CD1c-positive myeloid dendritic cell (primary cell): Measurements from ENCODE around the gene ANKRD33B.

Experiments used
- DNase-seq: peaks from one replicate; pipeline ENCODE4 v3.0.0-alpha.2; 2016; ENCODE audit errors: extremely low spot score

Gene ANKRD33B

GRCh38 chr5:10578293-10578665, 14.4 kb downstream of the ANKRD33B start:
- DNase-seq = no peak

DNA sequence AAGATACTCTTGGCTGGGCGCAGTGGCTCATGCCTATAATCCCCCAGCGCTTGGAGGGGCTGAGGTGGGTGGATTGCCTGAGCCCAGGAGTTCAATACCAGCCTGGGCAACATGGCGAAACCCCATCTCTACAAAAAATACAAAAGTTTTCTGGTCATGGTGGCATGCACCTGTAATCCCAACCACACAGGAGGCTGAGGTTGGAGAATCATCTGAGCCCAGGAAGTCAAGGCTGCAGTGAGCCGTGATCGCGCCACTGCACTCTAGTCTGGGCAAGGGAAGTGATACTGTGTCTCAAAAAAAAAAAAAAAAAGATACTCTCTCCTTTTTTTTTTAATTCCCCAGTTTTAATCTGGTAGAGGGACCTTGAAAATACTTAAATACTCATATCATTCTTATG, 15.0 kb downstream of the ANKRD33B start:
- DNase-seq = peak; percentile 60

DNA sequence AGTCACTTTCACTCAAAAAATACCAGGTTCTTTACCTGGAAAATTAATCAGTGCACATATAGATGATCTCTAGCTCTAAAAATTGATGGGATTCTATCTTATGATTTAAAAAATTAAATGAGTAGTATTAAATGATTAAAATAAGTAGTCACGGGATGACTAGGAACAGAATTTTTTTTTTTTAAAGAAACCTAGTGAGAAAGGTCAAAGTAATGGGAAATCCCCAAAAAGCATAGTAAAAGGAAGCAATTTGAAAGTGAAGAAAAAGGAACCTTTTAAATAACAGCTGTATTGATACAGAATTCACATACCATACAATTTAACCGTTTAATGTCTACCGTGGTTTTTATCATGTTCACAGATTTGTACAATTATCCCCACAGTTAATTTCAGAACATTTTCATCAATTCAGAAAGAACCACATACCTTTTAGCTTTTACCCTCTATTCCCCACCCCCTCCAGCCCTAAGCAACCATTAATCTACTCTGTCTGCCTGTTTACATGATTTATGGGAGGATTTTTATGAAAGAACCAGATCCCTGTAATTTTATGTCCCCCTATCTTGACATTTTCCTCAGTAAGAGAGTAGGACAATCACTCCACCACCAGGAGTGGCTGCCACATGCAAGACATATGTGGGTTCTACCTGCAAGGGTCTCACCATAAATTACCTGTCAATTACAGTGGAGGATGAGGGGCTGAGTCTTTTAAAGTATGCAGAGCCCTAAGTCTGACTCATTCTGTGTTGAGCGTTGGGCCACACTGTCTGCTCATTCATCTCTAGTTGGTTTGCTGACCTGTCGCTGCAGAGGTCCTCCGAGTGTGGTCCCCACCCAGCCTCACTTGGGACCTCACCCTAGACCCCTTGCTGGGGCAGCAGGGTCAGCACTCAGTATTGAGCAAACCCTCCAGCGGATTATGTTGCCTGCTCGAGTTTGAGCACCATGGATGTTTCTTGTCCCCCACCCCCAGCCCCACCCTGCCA, 16.0 kb downstream of the ANKRD33B start:
- peak; percentile 53 for DNase-seq

- DNase-seq = no peak
Observed at GRCh38 chr5:10580531-10581423, 16.9 kb downstream of the ANKRD33B start.

- no peak for DNase-seq
Observed at GRCh38 chr5:10581424-10581748, 17.5 kb downstream of the ANKRD33B start.

- no peak for DNase-seq
Observed at GRCh38 chr5:10581867-10582511, 18.1 kb downstream of the ANKRD33B start.

- DNase-seq = no peak
Observed at GRCh38 chr5:10582512-10582897, 18.6 kb downstream of the ANKRD33B start.

GRCh38 chr5:10583663-10584572, 20.0 kb downstream of the ANKRD33B start:
- no peak for DNase-seq

DNA sequence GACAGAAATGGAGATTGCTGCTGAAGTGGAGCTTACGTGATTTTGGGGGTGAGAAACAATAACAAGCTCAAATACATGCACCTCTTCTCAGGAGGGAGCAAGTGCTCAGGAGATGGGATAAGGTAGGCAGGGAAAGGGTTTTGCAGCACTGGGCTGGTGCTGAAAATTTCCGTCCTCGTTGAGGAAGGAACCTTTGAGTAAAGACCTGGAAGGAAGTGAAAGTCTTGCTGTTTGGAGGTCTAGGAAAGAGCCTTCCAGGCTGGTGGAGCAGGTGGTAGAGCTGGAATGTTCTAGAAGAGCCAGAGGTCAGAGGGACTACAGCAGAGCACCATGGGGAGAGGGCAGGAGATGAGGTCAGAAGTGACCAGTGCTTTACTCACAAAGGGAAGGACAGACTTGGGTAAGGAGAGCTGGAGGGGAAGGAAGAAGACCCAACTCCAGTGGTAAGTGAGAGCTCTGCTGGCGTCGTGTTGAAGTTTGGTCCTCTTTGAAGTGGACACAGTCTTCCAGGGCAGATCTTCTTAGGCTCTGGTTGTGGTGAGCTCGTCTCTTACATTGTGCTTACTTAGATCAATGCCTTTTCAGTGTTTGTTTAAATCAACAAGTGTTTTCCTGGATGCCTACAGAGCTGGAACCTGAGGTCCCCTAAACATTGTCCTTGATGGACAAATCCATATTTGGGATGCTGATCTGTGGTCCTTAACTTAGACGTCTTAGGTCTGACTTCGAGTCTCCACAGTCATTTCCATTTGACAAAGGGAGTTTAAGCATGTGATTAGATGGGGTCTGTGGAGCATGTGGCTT, 21.0 kb downstream of the ANKRD33B start:
- peak; percentile 30 for DNase-seq

DNA sequence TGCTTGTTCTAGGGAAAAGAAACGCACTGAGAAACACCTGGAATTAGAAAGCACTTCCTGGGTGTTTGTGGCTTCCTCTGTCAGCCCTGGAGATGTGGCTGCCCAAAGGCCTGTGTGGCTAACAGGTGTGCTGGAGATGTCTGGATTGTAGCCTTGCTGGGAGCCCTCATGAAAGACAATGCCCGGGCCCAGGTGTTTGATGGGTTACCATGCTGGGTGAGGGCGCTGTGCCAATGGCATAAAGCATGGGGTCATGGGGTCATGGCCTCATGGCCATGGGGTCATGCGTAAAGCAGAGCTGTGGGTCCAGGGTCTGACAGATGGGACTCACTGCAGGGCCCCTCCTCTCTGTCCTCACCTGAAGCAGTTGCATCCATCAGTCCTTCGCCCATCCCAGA, 21.6 kb downstream of the ANKRD33B start:
- no peak for DNase-seq

DNA sequence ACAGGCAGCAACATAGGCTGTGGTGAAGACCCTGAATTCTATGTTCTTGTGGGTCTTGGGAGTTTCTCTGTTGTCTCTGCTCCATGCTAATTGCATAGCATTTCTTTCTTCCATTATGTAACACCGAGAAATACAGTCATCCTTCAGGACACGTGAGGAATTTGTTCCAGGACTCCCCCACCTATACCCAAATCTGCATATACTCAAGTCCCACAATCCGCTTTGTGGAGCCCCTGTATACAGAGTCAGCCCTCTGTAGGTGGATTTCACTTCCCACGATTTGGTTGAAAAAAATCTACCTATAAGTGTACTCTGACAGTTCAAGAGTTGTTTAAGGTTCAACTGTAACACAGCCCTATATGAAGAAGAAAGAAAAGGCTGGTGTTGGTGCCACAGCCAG, 22.1 kb downstream of the ANKRD33B start:
- DNase-seq = no peak

- DNase-seq = no peak
Observed at GRCh38 chr5:10586555-10586954, 22.7 kb downstream of the ANKRD33B start.

GRCh38 chr5:10588109-10588775, 24.4 kb downstream of the ANKRD33B start:
- no peak for DNase-seq

DNA sequence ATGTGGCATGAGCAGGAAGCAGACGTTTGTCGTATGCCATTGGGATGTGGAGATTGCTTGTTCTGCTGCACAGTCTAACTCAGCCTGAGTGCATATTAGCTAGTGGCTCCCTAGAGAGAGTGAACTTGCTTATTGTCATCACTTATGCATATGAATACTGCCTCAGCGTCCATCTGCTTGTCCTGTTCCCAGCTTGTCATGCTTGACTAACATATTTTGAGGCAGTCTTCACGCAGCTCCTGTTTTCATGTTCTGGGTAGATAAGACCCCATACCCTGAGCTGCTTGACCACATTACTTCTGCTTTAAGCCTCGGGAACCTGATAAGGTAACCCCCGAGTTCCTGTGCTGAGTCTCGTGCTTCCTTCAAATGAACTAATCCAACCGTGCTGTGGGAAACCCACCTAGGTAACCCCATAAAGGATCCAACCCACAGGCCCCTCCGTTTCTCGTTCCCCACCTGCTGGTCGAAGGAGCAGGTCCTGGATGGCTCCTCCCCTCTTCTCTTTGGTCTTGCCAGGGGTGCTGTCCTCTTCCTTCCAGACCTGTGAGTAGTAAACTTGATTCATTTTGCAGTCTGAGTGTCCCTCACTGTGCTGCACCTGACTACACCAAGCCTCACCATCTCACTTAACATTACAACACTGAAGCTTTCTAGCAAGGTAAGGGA, 25.0 kb downstream of the ANKRD33B start:
- DNase-seq = no peak

GRCh38 chr5:10590226-10590999, 26.5 kb downstream of the ANKRD33B start:
- DNase-seq = no peak

GRCh38 chr5:10591159-10591558, 27.3 kb downstream of the ANKRD33B start:
- no peak for DNase-seq

DNA sequence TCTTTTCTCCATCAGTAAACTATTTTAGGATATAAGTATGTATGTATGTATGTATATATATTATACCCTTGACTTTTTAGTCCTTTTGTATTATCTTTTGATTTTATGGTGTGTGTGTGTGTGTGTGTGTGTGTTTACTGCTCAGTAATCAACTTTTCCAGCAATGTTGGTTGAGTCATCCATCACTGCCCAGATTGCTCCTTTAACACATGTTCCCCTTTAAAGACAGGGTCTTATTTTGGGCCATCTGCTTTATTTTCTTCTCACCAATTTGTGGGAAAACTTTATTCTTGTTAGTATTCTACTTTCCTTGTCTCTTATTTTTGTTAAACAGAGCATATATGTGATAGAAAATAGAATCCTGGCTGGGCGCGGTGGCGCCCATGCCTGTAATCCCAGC, 28.1 kb downstream of the ANKRD33B start:
- no peak for DNase-seq

GRCh38 chr5:10592601-10593000, 28.7 kb downstream of the ANKRD33B start:
- DNase-seq = no peak
